ENCODE results near the gene APC2.

The APC2 gene

GRCh38 chr19:1505012-1505411 is 55.1 kb downstream of the APC2 start:
- no peak for DNase-seq (ENCODE audit: low read depth)
- no peak overlapping the region for H3K4me3 ChIP-seq (ENCODE audit: control insufficient read depth, low read depth, low read length)
- TF ChIP-seq CTCF (IDR thresholded peaks at IDR 0.05; ENCODE audit: control insufficient read depth, insufficient read depth, low read depth, low read length, missing control alignments): no peak

DNA sequence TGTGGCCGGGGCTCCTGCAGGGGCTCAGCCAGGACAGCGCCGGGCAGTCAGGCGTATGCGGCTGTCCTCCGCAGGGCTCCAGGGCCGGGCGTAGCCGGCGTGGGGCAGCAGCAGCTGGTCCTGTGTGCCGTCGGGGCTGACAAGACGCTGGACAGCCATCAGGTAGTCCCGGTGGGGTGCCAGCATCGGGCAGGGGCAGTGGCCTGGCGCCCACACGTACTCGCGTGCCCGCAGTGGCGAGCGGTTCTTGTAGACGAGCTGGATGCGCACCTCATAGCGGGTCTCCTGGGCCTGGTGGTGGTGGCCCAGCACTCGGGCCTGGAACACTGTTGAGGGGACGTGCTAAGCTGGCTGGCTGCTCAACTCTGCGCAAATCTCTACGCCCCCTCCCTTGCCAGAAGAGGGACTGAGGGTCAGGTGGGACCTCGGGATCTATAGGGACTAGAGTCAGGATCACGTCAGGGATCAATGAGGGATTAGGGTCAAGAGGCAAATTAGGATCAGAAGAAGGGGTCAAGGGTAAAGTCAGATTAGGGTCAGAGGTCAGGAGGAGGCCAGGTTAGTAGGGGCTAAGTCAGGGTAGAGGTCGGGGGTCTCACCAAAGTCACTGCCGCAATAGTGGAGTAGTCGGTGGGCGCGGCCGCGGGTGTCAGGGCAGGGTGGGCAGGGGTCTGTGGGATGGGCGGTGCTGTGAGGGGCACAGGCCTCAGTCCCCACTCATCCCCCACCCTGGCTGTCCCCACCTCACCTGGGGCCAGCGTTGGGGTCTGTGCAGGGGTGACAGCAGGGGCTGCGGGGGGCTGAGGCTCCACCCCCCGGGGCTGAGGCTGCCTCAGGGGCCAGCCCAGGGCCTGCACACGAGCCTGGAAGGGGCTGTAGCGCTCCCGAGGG is 56.3 kb downstream of the APC2 start:
- DNase-seq (ENCODE audit: low read depth): no peak
- no peak for TF ChIP-seq CTCF (IDR thresholded peaks at IDR 0.05; ENCODE audit: control insufficient read depth, insufficient read depth, low read depth, low read length, missing control alignments)
- no peak overlapping the region for H3K4me3 ChIP-seq (ENCODE audit: control insufficient read depth, low read depth, low read length)

GRCh38 chr19:1507192-1507660 is 57.3 kb downstream of the APC2 start:
- TF ChIP-seq CTCF (IDR thresholded peaks at IDR 0.05; ENCODE audit: control insufficient read depth, insufficient read depth, low read depth, low read length, missing control alignments): no peak
- H3K4me3 ChIP-seq (ENCODE audit: control insufficient read depth, low read depth, low read length): no peak overlapping the region
- DNase-seq (ENCODE audit: low read depth): no peak

DNA sequence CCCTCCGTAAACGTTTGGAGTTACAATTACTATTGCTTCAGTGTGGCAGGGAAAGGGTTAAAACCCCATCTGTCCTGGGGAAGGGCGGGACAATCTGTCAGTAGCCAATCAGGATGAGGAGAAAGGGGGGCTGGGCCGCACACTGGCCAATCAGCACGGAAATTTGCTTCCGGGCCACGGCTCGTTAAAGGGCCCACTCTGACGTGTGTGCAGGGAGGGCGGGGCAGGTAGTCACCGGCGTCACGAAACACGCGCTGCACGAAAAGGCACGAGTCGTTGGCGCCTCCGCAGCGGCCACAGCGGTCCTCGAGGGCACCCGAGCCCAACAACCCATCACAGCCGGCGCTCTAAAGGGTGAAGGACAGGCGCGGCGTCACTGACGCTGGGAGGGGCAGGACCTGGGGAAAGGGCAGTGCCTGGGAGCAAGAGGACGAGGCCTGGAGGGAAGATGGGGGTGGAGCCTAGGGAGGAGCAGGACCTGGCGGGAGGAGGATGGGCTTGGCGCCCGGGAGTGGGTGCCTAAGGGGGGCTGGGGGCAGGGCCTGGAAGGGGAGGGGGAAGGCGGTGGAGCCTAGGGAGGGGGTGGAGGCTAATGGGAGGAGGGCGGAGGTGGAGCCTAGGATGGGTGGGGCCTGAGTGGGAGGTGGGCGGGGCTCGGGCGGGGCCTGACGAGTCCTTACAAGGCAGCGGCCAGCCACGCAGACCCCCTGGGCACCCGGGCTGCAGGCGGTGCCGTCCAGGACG is 58.0 kb downstream of the APC2 start:
- peak; percentile 81 for DNase-seq (ENCODE audit: low read depth)
- peak overlapping the region; percentile 38 for H3K4me3 ChIP-seq (ENCODE audit: control insufficient read depth, low read depth, low read length)
- TF ChIP-seq CTCF (IDR thresholded peaks at IDR 0.05; ENCODE audit: control insufficient read depth, insufficient read depth, low read depth, low read length, missing control alignments): no peak

DNA sequence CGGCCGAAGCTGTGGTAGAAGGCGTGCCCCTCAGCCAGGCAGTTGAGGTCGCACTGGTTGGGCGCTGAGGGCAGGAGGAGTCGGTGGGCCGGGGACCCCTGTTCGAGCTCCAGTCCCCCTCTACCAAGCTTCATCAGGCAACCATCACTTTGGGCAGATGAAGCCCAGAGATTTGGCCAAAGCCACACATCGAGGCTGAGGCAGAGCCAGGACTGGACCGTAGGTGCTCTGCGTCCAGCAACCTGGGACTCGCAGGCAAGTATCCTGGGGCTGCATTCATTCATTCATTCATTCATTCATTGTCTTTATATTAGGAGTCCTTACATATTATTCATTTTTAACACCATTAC is 58.6 kb downstream of the APC2 start:
- DNase-seq (ENCODE audit: low read depth): no peak
- no peak overlapping the region for H3K4me3 ChIP-seq (ENCODE audit: control insufficient read depth, low read depth, low read length)
- no peak for TF ChIP-seq CTCF (IDR thresholded peaks at IDR 0.05; ENCODE audit: control insufficient read depth, insufficient read depth, low read depth, low read length, missing control alignments)

GRCh38 chr19:1509602-1510441 is 59.9 kb downstream of the APC2 start:
- no peak for TF ChIP-seq CTCF (IDR thresholded peaks at IDR 0.05; ENCODE audit: control insufficient read depth, insufficient read depth, low read depth, low read length, missing control alignments)
- H3K4me3 ChIP-seq (ENCODE audit: control insufficient read depth, low read depth, low read length): no peak overlapping the region
- DNase-seq (ENCODE audit: low read depth): no peak
